HUES64 (cell line): ENCODE measurements around the gene RND1.
"Not testable (repeated sequence)": the region's sequence is repeated elsewhere in the genome, so short reads cannot be mapped to it uniquely, and the experiment has no call there.

ENCODE experiments used
- H3K27ac ChIP-seq: 2 replicates; pipeline ENCODE4 v1.7.0; 2013; ENCODE audit warnings: low read depth, low read length, inconsistent platforms
- H3K27me3 ChIP-seq: 2 replicates; pipeline ENCODE4 v1.6.1; 2013; ENCODE audit warnings: mild to moderate bottlenecking, low read length; ENCODE audit not compliant: insufficient read depth
- H3K36me3 ChIP-seq: 2 replicates; pipeline ENCODE4 v1.6.1; 2013; ENCODE audit warnings: mild to moderate bottlenecking, low read length; ENCODE audit not compliant: insufficient read depth
- H3K4me1 ChIP-seq: 2 replicates; pipeline ENCODE4 v1.6.1; 2013; ENCODE audit warnings: mild to moderate bottlenecking, low read length, moderate library complexity; ENCODE audit not compliant: insufficient read depth
- H3K4me3 ChIP-seq: 2 replicates; pipeline ENCODE4 v1.5.1; 2013; ENCODE audit warnings: mild to moderate bottlenecking, low read length, moderate library complexity
- H3K9ac ChIP-seq: 2 replicates; pipeline ENCODE4 v1.6.1; 2013; ENCODE audit warnings: mild to moderate bottlenecking, low read depth, low read length
- H3K9me3 ChIP-seq: 2 replicates; pipeline ENCODE4 v1.6.1; 2013; ENCODE audit warnings: low read depth, low read length; ENCODE audit not compliant: insufficient read depth
- WGBS: fragments of 150-250, 120-280 bp; methylation state at CpG from one replicate; pipeline ENCODE4 v1.1.7; 2013; ENCODE audit warnings: missing lambda C conversion rate; 5-methylcytosine and 5-hydroxymethylcytosine counted together

Gene RND1

DNA sequence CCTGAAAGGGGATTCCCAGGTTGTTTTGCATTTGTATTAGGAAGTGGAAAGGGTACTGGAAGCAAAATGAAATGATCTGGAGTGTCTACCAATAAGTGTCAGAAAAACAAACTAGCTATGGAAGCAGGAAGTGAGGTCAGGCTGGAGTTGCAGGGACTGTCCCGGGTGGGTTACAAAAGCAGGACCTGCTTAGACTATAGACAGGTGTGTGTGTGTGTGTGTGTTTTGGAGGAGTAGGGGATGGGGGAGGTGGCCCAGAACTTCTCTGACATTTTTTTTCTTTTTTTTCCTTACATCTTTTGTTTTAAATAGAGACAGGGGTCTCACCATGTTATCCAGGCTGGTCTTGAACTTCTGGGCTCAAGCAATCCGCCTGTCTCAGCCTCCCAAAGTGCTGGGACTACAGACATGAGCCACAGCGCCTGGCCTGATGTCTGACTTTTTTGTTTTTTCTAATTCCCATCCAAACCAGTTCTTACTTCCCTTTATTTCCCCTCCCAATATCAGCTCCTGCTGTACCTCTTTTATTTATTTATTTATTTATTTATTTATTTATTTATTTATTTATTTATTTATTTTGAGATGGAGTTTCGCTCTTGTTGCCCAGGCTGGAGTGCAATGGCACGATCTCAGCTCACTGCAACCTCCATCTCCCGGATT is 512 bp upstream of the RND1 start:
- H3K9ac ChIP-seq: no peak overlapping the region
- H3K4me3 ChIP-seq: peak overlapping the region; percentile 81
- H3K27ac ChIP-seq: peak overlapping the region; percentile 72
- H3K4me1 ChIP-seq: peaks cover 28% of the 10 kb centered on the region; the same call in 1 of the 2 replicates
- H3K9me3 ChIP-seq: no peaks in the 10 kb centered on the region
- H3K27me3 ChIP-seq: no peaks in the 10 kb centered on the region
- peaks cover 16% of the 10 kb centered on the region for H3K36me3 ChIP-seq
- WGBS: 75% methylated on average over 6 of the region's 6 CpGs

DNA sequence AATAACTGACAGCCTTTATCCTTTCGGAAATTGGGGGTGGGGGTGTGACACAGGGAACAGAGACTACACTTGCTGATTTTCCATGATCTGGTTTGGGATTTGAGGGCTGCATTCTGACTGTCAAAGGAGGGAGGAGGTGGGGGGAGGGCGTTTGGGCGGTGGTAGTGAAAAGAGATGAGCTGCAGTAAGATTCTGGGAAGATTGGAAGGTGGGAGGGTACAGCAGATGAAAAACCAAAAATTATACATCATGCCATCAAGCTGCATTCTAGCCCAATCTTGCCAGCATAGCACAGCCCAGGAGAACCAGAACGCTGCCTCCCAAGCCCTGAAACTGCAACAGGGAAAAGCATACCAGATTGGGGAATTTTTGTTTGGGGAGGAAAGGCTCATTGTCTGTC is 2.4 kb downstream of the RND1 start:
- no peaks in the 10 kb centered on the region for H3K9me3 ChIP-seq
- no peaks in the 10 kb centered on the region for H3K27me3 ChIP-seq
- H3K4me1 ChIP-seq: peaks cover 28% of the 10 kb centered on the region; the same call in 1 of the 2 replicates
- WGBS: 69% methylated on average over 4 of the region's 4 CpGs
- no peak overlapping the region for H3K9ac ChIP-seq
- peaks cover 33% of the 10 kb centered on the region for H3K36me3 ChIP-seq
- no peak overlapping the region for H3K27ac ChIP-seq
- H3K4me3 ChIP-seq: no peak overlapping the region; the same call in none of the 2 replicates

DNA sequence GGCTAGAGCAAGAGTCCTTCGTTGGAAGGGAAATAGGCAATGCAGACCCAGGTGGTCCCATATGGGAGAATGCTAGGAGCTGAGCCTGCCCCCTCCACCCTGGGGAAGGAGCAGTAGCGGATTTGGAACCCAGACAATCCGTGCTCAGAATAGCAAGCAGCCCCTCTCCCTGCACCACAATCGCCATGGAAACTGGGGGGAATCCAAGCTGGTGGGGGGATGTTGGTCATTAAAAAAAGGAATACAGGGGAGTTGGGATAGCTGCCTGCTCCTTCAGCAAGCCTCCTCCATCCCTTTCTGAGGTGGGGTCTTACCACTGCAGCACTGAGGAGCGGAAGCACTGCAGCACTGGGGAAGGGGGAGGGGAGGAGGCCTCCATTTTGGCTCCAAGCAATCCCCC is 2.9 kb downstream of the RND1 start:
- H3K27ac ChIP-seq: no peak overlapping the region
- no peak overlapping the region; the same call in 1 of the 2 replicates for H3K4me3 ChIP-seq
- H3K4me1 ChIP-seq: peaks cover 28% of the 10 kb centered on the region; the same call in 1 of the 2 replicates
- H3K27me3 ChIP-seq: no peaks in the 10 kb centered on the region
- WGBS: 77% methylated on average over 4 of the region's 5 CpGs
- peaks cover 39% of the 10 kb centered on the region for H3K36me3 ChIP-seq
- peak overlapping the region; percentile 34; the same call in 1 of the 2 replicates for H3K9ac ChIP-seq
- H3K9me3 ChIP-seq: no peaks in the 10 kb centered on the region

DNA sequence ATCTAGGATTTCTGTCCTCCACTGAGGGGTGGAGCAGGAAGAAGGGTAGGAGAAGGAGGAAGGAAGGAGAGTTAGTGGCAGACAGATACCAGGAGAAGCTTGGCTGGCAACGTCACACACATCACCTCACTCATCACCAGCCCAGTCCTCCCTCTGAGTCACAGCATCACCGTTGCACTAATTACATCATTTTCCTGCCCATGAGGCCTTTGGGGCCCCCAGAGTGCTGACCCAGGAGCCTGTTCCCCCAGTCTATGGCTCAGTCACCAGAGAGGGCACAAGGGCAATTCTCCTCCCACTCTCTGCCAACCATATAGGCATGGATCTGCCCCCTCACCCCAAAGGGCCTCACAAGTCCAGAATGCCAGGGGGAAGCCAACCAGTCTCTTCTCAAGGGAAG is 4.6 kb downstream of the RND1 start:
- peaks cover 44% of the 10 kb centered on the region for H3K36me3 ChIP-seq
- H3K4me1 ChIP-seq: peaks cover 26% of the 10 kb centered on the region; the same call in 1 of the 2 replicates
- no peak overlapping the region for H3K4me3 ChIP-seq
- H3K9ac ChIP-seq: no peak overlapping the region
- H3K27me3 ChIP-seq: no peaks in the 10 kb centered on the region
- 98% methylated on average over 2 of the region's 2 CpGs for WGBS
- no peaks in the 10 kb centered on the region for H3K9me3 ChIP-seq
- no peak overlapping the region for H3K27ac ChIP-seq

DNA sequence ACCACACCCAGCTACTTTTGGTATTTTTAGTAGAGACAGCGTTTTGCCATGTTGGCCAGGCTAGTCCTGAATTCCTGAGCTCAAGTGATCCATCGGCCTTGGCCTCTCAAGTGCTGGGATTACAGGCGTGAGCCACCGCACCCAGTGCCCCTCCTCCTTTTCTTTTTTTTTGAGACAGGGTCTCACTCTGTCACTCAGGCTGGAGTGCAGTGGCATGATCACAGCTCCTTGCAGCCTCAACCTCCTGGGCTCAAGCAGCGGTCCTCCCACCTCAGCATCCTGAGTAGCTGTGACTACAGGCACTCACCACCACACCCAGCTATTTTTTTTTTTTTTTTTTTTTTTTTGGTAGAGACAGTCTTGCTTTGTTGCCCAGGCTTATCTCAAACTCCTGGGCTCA is 5.4 kb downstream of the RND1 start:
- H3K9me3 ChIP-seq, H3K9ac ChIP-seq, H3K27me3 ChIP-seq, H3K4me3 ChIP-seq, H3K27ac ChIP-seq: not testable (repeated sequence)
- Histone ChIP-seq H3K36me3 (peaks cover 44% of the 10 kb centered on the region), H3K4me1 (peaks cover 24% of the 10 kb centered on the region; the same call in 1 of the 2 replicates)
- WGBS: 95% methylated on average over 5 of the region's 5 CpGs

DNA sequence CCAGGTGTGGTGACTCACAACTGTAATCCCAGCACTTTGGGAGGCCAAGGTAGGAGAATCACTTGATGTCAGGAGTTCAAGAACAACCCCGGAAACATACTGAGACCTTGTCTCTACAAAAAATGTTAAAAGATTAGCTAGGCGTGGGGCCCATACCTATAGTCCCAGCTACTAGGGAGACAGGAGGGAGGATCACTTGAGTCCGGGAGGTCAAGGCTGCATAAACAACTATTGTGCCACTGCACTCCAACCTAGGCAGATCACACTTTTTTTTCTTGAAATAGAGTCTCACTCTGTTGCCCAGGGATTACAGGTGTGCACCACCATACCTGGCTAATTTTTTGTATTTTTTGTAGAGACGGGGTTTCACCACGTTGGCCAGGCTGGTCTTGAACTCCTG is 6.1 kb downstream of the RND1 start:
- Histone ChIP-seq H3K27me3 (no peaks in the 10 kb centered on the region), H3K4me3 (no peak overlapping the region), H3K27ac (no peak overlapping the region), H3K9me3 (no peaks in the 10 kb centered on the region), H3K4me1 (peaks cover 22% of the 10 kb centered on the region; the same call in 1 of the 2 replicates), H3K36me3 (peaks cover 44% of the 10 kb centered on the region), H3K9ac (no peak overlapping the region)
- WGBS: 99% methylated on average over 5 of the region's 5 CpGs

DNA sequence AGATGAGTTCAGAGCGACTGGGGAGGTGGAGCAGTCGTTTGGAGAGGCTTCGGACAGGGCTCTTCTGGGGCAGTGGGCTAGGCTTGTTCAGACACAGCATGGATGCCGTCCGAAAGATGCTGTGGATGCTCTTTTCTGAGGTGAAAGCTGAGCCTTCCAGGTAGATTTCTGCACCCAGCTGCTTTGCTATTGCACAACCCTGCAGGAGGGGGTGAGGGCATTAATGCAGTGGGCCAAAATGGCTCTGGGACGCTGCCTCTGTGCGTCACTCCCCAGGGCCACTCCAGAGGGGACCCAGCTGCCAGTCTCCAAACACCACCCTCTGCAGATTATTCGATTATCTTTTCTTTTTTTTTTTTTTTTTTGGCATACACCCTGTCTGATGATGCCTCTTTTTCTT is 7.6 kb downstream of the RND1 start:
- H3K36me3 ChIP-seq: peaks cover 44% of the 10 kb centered on the region
- H3K9ac ChIP-seq: no peak overlapping the region
- H3K4me3 ChIP-seq: no peak overlapping the region
- no peaks in the 10 kb centered on the region for H3K27me3 ChIP-seq
- peaks cover 7% of the 10 kb centered on the region for H3K4me1 ChIP-seq
- no peaks in the 10 kb centered on the region for H3K9me3 ChIP-seq
- WGBS: 93% methylated on average over 8 of the region's 8 CpGs
- H3K27ac ChIP-seq: no peak overlapping the region

DNA sequence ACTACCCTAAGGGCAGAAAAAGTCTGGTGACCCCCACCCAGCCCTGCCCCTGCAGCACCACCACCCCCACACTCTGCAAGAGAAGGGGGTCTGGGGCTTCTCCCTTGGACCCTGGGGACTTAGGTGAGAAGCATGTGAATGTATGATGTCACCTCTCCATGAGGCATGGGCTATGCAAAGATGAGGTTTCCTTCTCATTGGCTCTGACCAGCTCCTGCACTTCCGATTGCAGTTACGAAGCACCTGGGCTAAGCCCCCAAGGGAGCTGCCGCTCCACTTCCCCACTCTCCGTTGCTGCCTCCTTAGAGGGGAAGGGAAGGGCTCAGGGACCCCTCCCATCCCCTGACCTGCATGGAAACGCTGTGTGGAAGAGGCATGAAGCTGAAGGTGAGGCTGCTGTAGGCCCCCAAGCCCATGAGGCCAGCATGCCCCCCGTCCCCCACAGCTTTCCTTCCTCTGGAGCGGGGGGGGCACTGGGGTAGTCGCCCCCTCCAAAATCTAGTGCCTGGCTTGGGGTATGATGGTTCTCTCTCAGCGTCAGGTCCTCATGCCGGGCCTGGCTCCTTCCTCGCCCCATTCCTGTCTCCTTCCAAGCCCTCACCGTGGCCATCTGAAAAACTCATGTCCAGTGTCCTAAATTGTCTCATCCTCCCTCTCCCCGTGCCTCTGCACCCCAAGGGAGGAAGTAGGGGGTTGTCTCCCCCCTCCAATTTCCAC is 8.2 kb downstream of the RND1 start:
- Histone ChIP-seq H3K9me3 (no peaks in the 10 kb centered on the region), H3K27me3 (no peaks in the 10 kb centered on the region), H3K4me3 (no peak overlapping the region), H3K4me1 (peaks cover 6% of the 10 kb centered on the region), H3K27ac (no peak overlapping the region), H3K36me3 (peaks cover 41% of the 10 kb centered on the region), H3K9ac (no peak overlapping the region)
- WGBS: 87% methylated on average over 11 of the region's 13 CpGs

DNA sequence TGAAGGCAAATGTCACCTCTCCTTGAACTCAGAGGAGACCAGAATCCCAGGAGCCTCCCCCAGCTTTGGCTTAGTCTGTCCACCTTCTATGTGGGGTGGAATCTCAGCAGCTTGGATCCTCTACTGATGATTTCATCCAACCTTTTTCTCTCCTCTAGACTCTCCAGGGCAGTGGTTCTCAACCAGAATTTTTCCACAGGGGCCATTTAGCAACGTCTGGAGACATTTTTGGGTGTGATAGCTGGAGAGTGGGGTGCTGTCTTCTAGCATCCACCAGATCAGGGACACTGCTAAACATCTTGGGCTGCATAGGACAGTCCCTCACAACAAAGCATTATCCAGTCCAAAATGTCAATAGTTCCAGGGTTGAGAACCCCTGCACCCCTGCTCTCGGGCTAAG is 9.3 kb downstream of the RND1 start:
- H3K9me3 ChIP-seq: no peaks in the 10 kb centered on the region
- no peaks in the 10 kb centered on the region for H3K27me3 ChIP-seq
- 97% methylated on average over 2 of the region's 2 CpGs for WGBS
- peaks cover 30% of the 10 kb centered on the region for H3K36me3 ChIP-seq
- H3K4me1 ChIP-seq: peaks cover 6% of the 10 kb centered on the region
- no peak overlapping the region for H3K27ac ChIP-seq
- H3K9ac ChIP-seq: no peak overlapping the region
- H3K4me3 ChIP-seq: no peak overlapping the region

DNA sequence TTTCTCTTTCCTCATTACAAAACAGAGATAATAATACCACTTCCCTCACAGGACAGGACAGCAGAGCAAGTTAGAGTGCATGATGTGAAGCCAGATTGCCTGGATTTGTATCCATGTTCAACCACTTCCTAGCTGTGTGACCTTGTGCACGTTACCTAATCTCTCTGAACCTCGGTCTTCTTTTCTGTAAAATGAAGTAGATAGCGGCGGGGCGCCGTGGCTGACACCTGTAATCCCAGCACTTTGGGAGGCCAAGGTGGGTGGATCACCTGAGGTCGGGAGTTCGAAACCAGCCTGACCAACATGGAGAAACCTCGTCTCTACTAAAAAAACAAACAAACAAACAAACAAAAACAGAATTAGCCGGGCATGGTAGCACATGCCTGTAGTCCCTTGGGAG is 10.7 kb downstream of the RND1 start:
- not testable (repeated sequence) for H3K9ac ChIP-seq, H3K27me3 ChIP-seq, H3K4me3 ChIP-seq, H3K9me3 ChIP-seq, H3K4me1 ChIP-seq, H3K27ac ChIP-seq
- H3K36me3 ChIP-seq: peaks cover 21% of the 10 kb centered on the region
- WGBS: 97% methylated on average over 10 of the region's 10 CpGs

DNA sequence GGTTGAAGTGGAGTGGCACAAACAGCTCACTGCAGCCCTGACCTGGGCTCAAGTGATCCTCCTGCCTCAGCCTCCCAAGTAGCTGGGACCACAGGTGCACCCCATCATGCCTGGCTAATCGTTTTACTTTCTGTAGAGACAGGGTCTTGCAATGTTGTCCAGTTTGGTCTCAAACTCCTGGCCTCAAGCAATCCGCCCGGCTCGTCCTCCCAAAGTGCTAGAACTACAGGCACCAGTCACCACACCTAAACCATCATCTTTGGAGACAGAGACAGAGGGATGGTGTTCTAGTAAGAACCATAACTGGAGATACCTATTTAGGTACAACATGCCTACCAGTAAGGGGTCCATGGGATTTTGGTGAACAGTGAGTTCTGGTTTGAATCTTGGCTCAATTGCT is 11.2 kb downstream of the RND1 start:
- no peak overlapping the region for H3K4me3 ChIP-seq
- H3K27me3 ChIP-seq: no peaks in the 10 kb centered on the region
- H3K4me1 ChIP-seq: peaks cover 6% of the 10 kb centered on the region
- H3K36me3 ChIP-seq: peaks cover 22% of the 10 kb centered on the region
- no peaks in the 10 kb centered on the region for H3K9me3 ChIP-seq
- 83% methylated on average over 4 of the region's 4 CpGs for WGBS
- no peak overlapping the region for H3K27ac ChIP-seq
- H3K9ac ChIP-seq: no peak overlapping the region
